Stimulated activated CD8-positive, alpha-beta memory T cell treated with anti-CD3 and anti-CD28 coated beads, Interleukin-15, amount 100 ng/mL, for 4 hours (primary cell): ENCODE data around the gene IL18.
"Not testable (repeated sequence)": the region's sequence is repeated elsewhere in the genome, so short reads cannot be mapped to it uniquely, and the experiment has no call there.

Experiments used
- DNase-seq, 2 donors: peaks; one replicate each; pipeline ENCODE4 v3.0.0-alpha.2; 2020; ENCODE audit warnings: low read depth in 2 of 2

The IL18 gene

DNA sequence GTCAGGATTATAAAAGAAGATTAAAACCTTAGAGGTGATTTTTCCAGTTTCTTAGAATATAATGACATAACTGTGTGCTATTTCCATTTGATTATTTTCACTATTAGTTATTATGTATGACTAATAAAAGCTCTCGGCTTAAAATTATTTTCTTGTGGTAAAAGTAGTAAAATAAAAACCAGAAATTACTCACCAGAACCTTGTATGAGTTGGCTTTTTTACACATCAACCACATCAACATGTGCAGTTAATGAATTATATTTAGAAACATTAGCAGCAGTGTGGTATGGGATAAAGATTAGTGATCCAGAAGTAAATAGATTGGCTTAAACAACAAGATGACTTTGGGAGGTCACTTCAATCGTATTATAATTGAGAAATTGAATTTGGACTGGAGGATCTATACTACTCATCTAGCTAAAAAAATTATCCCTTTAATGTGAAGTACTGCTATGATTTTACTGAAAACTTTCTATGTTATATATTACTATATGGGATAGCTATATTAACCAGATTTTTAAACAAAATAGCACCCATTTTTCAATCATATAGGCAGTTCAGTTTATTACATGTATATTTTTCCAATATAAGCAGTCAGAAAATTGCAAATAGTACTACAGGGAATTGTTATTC, 8.6 kb upstream of the IL18 start:
- no peak for DNase-seq

DNA sequence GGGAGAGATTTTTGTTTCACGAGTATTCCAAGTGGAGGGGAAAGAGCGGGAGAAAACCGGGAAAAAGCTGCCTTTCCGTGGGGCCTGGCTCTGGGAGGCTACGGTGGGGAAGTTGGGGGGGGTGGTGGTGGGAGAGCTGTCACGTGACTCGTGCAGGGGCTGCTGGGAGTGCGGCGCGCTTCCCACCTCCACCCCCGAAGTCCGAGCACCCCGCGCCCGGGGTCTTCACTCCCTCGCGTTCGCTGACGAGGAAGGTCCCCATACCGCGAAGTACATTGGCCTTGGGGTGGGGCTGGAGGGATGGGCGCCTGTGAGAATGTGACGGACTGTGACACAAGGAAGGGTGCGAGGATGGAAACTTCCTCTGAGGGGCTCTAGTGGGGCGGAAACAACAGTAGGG, 3.3 kb upstream of the IL18 start, which contains the start of gene TEX12:
TSS of gene TEX12 (plus strand) at position 228 of the 400 bp plus-strand sequence. CDS start 1,897 bp downstream, outside the sequence.
- DNase-seq, result no peak

DNA sequence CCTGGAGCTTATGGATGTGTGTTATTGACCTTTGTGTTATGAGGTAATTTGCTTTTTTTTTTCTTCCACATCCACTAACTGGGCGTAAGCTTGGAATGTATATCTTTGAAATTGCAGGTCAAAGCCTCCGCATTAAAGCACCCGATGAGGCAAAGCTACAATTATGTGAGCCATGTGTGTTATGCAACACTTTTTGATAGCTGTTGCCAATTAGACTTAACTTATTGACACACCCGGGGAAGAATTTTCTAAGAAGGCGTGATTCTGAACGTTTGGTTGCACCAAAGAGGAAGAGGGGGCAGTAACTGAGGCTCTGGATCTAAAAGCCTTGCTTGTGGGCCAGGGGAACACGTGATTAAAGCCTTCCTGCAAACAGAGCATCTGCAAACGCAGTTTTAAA, 2.7 kb upstream of the IL18 start:
- no peak for DNase-seq

DNA sequence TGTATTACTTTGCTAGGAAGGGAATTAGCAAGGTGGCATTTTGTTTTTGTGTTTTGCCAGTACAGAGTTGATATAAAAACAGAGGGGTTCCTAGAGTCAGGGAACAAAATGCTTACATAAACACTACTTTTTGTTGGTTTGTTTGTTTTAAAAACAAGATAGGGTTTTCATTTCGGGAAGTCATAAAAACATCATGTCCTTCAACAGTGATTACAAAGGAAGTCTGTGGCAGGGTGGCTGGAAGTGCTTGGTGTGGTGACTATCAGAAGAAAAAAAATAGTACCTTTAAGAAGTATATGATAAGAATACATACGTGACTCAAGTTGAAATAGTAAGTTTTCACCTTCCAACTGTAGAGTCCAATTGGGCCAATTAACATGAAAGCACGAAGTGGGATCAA, 1.2 kb upstream of the IL18 start:
- no peak for DNase-seq

DNA sequence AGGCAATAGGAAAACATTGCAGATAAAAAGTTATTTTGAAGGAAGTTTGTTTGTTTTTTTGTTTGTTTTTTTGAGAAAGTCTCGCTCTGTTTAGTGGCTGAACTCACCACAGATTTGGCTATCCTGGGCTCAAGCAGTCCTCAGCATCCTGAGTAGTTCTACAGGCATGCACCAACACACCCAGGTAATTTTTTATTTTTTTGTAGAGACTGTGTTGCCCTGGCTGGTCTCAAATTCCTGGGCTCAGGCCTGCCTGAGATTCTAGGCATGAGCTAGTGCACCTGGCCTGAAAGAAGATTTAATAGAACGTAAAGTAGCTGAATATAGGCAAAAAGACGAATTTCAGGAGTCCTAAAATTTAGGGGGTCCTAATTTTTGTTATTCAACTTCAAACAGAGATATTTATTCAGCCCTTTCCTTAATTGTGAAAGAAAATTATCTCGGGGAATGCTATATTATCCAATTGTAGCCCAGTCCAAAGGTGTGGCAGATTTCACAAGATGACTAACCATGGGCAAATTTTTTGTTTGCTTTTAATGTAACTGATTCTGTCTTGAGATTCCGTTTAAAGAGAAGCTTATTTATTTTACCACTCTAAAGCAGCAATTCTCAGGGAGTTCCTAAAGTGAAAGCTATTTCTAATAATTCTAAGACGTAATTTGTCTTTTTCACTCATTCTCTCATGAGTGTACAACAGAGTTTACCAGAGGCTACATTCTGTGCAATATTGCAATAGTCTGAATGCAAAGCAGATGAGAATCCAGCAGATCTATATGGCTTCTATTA, 940 bp downstream of the IL18 start:
- DNase-seq, result no peak

DNA sequence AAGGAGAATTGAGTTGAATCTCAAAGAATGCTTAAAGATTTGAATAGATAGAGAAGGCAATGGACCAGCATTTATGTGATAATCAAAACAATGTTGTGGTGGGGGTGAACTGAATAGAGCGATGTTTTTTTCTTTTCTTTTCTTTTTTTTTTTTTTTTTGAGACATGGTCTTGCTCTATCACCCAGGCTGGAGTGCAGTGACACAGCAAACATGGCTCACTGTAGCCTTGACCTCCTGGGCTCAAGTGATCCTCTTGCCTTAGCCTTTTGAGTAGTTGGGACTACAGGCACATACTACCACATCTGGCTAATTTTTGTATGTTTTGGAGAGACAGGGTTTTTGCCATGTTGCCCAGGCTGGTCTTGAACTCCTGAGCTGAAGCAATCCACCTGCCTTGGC, 1.7 kb downstream of the IL18 start:
- DNase-seq, result not testable (repeated sequence)

DNA sequence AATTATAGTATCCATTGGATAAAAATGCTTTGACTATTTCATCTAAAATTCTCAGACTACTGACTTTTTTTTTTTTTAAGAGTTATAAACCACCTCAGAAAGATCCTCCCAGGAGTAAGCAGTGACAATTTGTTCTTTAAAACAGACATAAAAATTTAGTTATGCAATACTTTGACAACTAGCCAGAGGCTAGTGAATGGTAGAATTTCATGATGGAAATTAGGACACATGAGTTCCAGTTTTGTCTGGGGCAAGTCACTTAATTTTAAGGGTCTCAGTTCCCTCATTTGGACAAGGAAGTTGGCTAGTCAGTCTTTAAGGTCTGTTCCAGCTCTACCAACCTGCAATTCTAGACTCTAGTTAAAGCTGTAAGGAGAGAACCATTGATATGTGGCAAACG, 2.9 kb downstream of the IL18 start:
- no peak for DNase-seq

DNA sequence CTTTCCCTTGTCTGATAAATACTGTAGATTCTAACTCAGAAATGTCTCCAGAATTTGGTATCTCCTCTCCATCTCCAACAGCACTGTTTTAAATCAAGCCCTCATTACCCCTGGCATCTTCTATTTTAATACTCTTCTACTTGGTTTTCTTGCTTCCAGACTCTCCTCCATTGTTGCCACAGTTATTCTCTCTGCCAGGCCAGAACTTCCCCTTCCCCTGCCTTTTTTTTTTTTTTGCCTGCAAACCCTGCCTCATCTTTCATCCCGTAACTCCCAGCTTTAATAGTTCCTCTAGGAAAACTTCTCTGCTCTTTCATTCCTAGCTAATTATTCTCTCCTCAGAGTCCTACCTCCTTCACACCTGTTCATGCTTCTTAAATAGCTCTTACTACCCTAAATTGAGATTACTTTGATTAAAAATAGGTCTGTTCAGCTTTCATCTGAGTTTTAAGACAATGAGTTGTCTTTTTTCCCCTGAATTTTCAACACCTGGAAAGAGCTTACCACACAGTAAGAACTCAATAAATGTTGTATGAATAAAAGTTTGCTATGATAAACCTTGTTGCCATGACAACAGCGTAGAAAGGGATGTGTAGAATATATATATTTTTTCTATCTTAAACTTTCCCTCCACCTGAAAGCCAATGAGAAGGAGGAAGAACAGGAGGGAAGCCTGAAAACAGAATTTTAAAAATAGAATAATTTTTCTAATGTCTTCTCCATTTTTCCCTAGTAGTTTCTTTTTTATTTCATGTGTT, 3.6 kb downstream of the IL18 start:
- DNase-seq, result no peak

DNA sequence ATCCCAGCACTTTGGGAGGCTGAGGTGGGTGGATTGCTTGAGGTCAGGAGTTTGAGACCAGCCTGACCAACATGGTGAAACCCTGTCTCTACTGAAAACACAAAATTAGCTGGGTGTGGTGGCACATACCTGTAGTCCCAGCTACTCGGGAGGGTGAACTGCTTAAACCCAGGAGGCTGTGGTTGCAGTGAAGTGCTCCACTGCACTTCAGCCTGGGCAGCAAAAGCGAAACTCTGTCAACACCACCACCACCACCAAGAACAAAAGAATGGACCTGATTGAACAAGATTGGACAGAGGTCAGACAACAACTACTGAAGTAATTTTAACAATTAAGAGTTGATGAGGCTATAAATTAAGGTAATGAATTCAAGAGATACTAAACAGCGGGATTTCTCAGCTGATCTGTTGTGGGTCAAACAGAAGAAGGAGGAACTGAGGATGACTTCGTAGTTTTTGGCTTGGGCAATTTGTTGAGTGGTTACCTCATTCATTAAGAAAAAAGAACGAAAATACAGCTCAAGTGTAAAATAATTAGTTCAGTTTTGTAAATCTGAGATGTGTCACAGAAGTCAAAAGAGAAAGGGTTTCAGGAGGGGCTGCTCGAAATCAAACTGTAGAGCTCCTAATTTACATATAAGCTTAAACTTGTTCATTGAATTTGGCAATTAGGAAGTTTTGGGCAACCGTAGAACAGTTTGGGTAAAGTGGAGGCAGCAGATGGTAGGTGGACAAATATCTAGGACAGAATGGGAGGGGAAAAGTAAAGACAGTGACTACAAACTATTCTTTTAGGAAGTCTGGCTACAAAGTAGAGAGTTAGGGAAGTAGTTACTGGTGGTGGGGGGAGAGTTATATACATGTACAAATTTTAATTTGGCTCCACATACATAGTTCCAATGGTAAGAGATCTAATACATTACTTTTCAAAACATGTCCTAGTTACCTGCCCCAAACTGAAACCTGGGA, 4.5 kb downstream of the IL18 start:
- DNase-seq, result no peak

DNA sequence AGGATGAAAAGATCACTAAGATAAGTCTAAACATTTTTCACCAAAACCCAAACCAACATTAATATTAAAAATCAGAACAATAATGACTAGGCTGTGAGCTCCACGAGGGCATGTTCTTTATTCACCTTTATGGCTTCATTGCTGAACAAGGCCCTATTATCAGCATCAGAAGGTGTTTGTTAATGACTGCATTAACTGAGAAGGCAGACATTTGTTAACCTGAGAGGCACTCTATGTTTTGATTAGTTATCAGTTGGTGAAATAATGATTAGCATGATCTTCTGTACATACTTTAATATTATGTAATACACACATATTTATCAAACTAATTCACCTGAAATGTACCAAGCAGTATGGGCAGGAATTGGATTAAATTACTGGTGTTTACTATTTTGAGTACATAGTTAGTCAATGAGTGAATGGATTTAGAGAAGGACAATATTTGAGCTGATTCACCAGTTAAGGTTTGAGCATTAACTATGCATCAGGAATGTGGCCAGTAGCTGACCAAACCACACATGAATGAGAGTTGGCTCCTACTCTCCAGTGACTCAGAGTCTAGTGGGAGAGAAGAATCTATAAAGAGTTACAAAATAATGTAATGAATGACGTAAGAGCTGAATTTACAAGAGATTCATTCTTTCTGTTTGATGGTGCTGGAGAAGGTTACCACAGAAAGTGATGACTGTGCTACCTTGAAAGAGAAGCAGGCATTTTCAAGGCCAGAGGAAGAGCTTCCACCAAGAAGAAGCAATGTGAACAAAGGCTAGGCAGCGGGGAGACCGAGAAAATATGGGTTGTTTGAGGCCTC, 6.7 kb downstream of the IL18 start:
- DNase-seq, result no peak

DNA sequence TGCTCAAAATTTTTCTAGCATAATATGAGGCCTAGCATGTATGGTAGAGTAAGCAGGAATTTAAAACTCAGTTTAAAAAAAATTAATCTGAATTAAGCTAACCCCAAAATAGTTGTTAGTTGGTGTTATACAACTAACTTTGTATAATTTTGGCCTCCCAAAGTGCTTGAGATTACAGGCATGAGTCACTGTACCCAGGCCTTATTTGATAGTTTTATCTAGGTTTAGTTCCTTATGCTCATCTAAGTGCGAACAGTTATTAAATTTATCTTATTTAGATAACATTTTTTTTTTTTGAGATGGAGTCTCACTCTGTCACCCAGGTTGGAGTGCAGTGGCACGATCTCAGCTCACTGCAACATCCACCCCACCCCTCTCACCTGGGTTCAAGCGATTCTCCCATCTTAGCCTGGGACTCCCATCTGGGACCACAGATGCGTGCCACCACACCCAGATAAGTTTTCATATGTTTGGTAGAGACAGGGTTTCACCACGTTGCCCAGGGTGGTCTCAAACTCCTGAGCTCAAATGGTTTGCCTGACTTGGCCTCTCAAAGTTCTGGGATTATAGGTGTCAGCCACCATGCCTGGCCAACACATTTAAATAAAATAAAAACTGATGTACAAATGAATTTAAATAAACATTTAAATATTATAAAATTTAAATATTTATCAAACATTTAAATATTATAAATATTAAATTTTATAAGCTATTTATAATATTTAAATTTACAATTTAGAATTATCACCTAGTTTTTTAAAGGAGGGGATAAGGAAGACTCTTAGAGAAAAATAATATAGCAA, 7.5 kb downstream of the IL18 start:
- DNase-seq, result no peak

DNA sequence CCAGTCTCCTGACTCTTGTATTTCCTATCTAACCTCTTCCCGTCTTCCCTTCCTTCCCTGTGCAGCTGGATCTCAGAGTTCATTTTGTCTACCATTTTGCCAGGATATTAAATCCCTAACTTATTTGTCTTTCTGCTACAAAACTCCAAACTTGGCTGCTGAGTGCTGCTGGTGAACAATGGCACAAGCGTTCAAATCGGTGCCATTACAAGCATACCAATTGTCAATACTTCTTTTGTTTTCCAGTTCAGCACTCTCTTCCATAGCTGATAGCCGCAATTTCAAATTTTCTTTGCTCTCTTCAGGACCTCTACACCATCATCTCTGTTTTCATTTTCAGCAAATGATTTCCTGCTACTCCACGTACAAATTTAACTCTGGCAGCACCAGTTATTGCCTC, 13.4 kb downstream of the IL18 start:
- DNase-seq, result no peak

DNA sequence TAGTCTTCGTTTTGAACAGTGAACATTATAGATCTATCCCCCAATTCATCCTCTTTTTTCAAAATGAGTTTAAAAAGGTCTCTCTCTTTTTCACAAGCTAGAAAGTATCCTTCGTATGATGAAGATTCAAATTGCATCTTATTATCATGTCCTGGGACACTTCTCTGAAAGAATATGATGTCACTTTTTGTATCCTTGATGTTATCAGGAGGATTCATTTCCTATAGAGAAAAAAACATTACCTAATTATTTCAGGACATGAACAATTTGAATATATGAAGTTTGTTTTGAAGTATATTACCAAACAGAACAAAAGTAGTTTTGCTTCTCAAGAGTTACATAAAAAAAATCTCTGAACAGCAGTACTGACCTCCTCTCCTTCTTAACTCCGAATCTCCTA, 20.3 kb downstream of the IL18 start:
- DNase-seq, result no peak

DNA sequence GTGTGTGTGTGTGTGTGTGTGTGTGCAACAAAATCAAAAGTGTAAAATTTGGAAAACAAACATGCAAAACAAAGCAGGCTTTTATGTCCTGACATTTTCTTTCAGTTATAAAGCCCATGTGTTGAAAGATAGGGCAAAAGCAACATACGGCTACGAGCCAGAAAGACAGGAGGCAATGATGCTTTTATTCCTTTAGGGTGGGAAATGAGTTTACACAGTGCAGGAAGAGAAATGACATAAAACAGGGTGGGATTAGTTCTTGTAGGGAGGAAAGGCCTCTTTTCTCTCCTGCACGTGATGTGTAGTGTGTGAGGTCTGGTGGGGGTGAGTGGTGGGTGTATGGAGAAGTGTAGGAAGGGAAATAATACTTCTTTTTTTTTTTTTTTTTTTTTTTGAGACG, 29.4 kb downstream of the IL18 start:
- no peak for DNase-seq

DNA sequence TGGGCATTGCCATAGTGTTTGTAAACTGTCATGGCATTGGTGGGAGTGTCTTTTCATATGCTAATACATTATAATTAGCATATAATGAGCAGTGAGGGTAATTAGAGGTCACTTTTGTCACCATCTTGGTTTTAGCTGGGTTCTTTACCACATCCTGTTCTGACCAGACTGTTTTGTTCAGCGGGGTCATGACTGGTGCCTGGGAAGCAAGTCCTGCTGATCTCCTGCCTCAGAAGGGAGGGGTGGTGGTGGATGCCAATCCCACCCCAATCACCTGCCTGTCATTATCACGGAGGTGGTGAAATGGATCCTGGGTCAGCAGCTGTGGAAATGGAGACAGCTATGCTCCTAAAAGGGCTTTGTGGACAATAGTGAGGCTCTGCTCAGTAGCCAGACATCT, 31.2 kb downstream of the IL18 start:
- DNase-seq, result no peak

DNA sequence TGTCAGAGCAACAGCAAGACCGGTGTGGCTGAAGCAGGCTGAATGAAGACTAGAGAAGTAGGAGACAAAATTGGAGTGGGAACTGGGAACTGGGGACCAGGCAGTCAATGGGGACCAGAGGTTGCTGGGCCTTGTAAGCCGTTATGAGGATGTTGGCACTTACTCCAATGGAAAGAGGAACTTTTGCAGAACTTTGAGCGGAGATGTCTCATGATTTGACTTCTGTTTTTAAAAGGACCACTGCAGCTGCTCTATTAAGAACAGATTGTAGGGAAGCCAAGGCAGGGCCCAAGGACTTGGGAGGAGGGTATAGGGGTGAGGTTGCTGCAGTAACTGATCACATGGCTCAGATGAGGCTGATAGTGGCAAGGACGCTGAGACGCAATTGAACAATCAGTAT, 34.2 kb downstream of the IL18 start:
- no peak for DNase-seq

DNA sequence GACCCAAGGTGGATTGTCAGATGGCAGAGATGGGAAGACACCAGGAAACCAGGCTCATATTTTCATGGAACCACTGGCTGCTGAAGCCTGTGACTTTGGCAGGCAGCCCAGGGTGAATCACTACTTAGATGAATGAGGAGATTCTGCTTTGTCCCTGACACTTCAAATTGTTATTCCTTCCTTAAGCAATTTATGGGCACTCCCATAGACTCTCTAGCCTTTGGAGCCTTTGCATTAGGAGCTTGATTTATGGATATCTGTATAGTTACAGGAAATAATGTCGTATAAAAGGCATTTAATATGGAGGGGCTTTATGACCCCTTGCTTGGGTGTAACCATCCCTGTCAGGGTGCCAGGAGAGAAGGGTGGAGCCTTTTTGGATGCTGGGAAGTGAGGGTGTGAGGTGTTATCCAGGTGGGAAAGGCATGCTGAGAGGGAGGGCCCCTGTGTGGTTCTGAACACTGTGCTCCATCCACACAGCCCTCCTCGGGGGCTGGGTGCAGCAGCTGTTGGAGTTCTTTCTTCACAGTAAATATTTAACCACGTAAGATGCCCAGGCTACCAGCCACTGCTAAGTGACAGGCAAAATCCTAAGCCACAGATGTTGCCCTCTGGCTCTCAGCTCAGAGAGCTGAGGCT, 35.3 kb downstream of the IL18 start:
- no peak for DNase-seq

DNA sequence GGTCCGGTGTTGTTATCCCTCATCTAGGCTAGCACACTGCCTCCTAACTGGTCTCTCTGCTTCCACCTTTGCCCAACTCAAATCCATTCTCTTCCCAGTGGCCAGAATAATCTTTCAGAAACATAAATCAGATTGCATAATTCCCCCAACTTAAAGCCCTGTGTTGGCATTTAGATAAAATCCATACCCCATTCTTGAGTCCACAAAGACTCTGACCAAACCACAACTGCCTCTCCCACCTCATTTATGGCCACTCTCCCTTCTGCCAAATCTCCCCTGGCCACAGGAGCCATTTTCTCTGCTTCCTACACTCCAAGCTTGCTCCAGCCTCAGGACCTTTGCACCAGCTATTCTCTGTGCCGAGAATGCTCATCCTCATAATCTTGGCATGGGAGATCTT, 36.8 kb downstream of the IL18 start:
- DNase-seq, result no peak

DNA sequence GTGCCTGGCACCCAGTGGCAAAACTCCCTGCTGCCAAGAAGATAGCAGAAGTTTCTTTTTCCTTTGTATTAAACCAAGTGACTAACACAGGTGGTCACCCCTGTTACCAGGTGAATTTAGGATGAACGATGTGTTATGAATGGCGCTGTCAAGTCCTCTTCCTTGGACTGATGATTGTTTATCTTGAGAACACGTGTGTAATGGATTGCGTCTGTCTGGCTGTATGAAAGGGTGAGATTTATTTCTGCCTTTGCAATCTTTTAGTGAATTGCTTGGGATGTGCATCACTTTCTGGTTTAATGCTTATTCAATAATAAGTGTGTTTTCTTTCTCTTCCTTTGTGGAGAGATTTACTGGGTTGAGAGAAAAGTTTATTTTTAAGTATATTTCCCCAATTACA, 40.8 kb downstream of the IL18 start:
- no peak for DNase-seq
